Right kidney (tissue), 1 donor: ENCODE measurements around the gene STEAP3.

Experiments used
- DNase-seq: peaks from one replicate; pipeline ENCODE4 v3.0.0-alpha.2; 2016

STEAP3 gene

DNA sequence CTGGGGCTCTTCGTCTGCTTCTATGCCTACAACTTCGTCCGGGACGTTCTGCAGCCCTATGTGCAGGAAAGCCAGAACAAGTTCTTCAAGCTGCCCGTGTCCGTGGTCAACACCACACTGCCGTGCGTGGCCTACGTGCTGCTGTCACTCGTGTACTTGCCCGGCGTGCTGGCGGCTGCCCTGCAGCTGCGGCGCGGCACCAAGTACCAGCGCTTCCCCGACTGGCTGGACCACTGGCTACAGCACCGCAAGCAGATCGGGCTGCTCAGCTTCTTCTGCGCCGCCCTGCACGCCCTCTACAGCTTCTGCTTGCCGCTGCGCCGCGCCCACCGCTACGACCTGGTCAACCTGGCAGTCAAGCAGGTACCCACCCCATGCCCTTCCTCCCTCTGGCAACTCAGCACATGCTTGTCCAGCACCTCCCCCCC lies 24.2 kb downstream of the STEAP3 start:
- no peak for DNase-seq

DNA sequence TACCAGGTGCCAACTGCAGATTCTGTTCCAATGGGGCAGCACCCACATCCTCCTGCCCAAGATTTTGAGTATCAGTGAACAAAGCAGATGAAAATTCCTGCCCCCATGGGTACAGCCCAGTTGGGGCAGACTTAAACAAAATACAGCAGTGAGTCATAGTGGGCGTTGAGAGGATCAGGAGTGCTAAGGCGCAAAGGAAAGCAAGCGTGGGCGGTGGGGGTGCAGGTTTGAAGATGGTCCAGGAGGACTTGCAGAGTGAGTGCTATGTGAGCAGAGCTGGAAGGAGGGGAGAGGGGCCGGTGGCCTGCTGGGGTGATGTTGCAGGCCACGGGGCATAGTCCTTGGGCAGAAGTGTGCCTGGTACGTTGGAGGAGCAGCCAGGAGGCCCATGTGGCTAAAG lies 24.7 kb downstream of the STEAP3 start:
- no peak for DNase-seq

GRCh38 chr2:119248751-119249150 lies 25.1 kb downstream of the STEAP3 start:
- DNase-seq: no peak

DNA sequence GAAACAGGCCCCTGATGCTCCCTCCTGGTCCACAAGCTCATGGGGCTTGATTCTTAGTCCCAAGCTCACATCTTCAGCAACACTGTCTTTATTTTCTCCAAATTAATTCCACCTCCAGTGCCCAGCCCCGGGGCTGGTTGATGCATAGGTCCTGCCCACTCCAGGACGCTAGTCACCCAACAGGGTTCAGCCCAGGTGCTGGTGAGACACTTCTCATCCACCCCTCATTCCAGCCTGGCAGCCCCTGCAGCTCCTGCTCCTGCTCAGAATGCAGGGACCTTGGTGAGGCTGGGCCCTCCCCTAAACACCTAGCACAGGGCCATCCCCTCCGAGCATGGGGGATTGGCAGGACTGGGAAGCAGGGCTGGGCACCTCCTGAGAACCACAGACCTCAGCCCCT lies 25.7 kb downstream of the STEAP3 start:
- DNase-seq: no peak

GRCh38 chr2:119249855-119250717 lies 26.5 kb downstream of the STEAP3 start:
- DNase-seq: no peak

GRCh38 chr2:119250718-119251290 lies 27.2 kb downstream of the STEAP3 start:
- DNase-seq: no peak

DNA sequence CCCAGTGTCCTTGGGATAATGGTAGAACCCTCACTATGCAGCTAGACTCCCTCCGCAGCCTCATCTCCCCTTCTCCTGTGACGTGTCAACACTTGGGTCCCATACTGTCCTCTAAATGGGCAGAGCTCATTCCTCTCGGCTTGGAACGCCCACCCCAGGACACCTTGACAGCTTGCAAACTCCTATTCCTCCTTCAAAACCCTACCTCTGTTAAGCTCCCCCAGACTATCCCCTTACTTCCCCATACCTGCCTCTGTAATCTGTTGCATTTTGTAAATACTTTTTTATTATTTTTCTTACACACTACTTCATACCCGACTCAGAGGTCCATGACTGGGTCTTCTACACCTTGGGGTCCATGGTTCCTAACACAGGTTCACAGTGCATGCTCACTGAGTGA lies 28.0 kb downstream of the STEAP3 start:
- no peak for DNase-seq

DNA sequence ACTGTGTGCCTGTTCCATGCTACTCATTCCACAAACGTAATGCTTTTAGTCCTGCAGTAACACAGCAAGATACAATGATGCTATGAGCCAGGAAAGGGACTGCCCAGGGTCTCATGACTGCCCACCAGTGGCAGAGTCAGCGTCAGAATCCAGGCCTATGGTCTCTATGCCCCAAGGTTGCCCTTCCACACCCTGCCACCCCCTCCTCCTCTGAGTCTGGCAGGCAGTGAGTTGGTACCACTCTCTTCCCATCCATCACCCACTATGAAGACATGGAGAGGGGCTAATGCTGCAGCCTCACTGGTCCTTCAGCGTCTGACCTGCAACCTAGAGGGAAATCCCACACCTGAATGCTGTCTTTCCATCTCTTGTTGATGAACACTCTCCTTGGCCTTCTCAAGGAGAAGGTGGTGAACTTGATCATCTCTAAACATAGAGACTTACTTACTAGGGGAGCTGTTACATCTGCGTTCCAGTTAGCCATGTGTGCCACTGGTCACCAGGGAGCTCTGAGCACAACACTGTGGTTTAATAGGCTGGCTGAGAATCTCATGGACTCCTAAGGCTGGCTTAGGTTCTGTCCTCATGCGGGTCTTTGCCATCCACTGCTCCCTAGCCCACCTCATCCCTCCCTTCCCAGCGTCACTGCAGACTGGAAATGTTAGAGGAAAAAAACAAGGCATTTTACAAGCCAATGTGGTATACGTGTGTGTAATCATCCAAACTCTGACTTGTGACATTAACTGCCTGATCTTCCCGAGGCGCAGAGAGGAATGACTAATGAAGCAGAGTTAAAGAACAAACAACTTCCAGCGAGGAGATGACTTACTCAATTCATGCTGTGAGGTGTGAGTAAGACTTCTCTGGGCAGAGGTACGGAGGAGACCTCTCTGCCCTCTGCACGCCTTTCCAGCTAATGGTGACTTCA lies 28.8 kb downstream of the STEAP3 start:
- no peak for DNase-seq

- DNase-seq: no peak
Observed at GRCh38 chr2:119253114-119253702, 29.6 kb downstream of the STEAP3 start.

DNA sequence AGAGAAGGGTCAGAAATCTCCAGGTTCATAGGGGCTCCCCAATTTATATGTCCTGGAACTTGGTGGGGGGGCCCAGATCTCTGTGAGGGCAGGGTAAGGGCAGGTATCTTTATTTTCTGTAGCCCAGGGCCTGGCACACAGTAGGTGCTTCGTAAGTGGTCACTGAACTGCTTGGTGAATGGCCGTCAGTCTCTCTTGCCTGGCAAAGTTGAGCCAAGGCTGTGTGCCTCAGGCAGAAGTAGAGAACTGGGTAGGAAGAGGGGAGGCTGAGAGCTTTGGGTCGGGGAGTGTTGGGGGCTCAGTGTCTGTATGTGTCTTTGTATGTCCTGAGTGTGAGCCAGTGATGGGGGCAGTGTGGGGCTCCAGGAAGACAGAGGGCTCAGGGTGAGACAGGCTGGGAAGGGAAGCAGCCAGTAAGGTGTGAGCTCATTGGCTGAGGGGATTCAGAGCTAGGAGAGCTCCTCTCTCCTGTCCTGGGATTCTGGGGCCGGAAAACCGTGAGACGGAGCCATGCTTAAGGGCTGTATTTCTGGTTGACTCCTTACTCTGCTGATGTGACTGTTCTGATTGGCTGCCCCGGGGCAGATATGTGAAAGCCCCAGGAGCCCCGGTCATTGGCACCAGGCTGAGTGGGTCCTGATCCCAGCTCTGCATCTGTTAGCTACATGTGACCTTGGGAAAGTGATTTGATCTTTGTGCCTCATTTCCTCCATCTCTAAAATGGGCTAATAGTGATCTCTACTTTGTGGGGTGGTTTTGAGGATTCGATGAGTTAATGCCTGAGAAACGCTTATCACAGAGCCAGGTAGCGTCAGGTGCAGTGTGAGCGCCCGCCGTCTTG lies 30.3 kb downstream of the STEAP3 start:
- no peak for DNase-seq

- DNase-seq: no peak
Observed at GRCh38 chr2:119254601-119255080, 31.0 kb downstream of the STEAP3 start.

DNA sequence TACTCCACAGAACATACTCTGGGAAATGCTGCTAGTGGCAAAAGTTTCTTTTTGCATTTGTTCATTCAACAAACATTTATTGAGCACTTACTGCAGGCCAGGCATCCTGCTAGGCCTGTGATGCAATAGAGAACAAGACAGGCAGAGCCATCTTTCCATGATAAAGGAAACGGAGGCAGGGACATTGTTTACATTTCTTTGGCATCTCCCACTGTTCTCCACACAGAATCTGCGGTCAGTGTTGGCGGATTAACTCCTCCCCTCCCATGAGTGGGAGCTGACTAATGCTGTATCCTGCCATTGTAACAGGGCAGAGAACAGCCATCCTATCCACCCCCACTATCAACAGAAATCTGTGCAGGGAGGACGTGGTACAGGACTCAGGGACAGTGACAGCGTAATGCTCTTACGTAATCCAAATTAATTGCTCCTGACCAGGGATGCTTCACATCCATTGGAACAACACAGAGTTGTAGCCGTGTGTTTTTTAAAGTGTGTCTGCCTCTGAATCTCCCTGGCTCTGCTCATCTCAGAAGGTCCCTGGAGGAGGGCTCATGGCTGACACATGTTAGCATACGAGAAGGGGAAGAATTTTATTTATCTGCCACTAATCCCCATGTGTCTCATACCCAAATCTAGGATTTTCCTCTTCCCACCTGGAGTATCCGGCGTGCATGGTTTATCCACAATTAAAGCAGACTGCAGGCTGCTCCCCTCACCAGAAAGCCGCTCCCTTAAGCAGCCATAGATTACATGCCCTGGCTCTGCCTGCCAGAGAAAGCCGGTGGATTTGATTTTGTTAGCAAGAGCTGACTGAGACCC lies 32.3 kb downstream of the STEAP3 start:
- no peak for DNase-seq

- no peak for DNase-seq
Observed at GRCh38 chr2:119256582-119256921, 32.9 kb downstream of the STEAP3 start.

- no peak for DNase-seq
Observed at GRCh38 chr2:119257198-119257597, 33.6 kb downstream of the STEAP3 start.

- no peak for DNase-seq
Observed at GRCh38 chr2:119259296-119259860, 35.7 kb downstream of the STEAP3 start.

DNA sequence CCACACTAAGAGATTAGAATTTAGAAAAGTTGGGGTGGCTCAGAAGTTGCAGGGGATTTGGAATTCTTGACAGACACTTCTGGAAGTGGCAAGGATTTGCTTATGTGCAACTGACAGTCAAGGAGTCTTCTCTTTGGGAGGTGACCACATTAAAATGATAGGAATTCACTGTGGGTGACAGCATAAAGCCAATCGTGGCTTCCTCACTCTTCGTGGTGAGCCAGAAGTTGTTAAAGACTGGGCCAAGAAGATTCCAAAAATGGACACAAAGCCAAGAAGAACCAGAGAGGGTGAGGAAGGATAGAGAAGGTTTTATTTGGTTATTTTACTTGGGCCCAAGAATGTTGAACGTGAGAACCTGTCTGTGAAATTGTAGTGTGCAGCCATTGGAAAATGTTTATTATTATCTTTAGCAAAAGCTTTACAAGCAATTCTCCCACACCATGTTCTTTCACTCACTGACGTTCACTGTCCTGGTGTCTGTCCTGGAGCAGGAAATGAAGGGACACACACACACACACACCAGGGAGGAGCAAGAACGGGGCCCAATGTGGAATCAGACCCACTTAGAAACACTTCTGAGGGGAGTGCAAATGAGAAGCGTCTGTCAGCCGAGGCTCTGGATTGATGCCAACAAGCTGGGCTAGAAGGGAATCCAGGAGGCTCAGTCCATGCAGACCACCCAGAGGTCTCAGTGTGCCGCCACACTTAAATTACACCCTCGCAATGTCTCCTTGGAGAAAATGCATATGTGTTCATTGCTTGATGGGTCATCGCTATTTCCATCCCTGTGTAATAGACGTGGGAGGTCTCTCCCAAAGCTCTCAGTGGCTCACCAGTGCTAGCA lies 37.2 kb downstream of the STEAP3 start:
- DNase-seq: no peak

GRCh38 chr2:119261493-119262225 lies 38.0 kb downstream of the STEAP3 start:
- no peak for DNase-seq

DNA sequence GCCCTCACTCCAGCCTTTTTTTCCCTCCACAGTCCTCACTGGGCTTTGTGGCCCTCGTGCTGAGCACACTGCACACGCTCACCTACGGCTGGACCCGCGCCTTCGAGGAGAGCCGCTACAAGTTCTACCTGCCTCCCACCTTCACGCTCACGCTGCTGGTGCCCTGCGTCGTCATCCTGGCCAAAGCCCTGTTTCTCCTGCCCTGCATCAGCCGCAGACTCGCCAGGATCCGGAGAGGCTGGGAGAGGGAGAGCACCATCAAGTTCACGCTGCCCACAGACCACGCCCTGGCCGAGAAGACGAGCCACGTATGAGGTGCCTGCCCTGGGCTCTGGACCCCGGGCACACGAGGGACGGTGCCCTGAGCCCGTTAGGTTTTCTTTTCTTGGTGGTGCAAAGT lies 39.4 kb downstream of the STEAP3 start:
- no peak for DNase-seq

DNA sequence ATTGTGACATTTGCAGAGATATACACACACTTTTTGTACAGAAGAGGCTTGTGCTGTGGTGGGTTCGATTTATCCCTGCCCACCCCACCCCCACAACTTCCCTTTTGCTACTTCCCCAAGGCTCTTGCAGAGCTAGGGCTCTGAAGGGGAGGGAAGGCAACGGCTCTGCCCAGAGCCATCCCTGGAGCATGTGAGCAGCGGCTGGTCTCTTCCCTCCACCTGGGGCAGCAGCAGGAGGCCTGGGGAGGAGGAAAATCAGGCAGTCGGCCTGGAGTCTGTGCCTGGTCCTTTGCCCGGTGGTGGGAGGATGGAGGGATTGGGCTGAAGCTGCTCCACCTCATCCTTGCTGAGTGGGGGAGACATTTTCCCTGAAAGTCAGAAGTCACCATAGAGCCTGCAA lies 40.0 kb downstream of the STEAP3 start:
- DNase-seq: no peak
